Kidney epithelial cell (primary cell): ENCODE results near the gene C1QTNF2. TPM values are rescaled to one million over a fixed set of nuclear protein-coding genes. Genes with fewer than 3 reads are reported as not detected.

Experiments
- DNase-seq: peaks from one replicate; pipeline ENCODE4 v3.0.0-alpha.2; 2010; ENCODE audit warnings: low read depth
- H3K27me3 ChIP-seq: 2 replicates; pipeline ENCODE4 v1.6.0; 2011; ENCODE audit warnings: low read length; ENCODE audit not compliant: control insufficient read depth, insufficient read depth
- H3K36me3 ChIP-seq: 2 replicates; pipeline ENCODE4 v1.5.1; 2011; ENCODE audit warnings: low read length; ENCODE audit not compliant: control insufficient read depth, insufficient read depth
- H3K4me3 ChIP-seq: 2 replicates; pipeline ENCODE4 v1.5.1; 2011; ENCODE audit warnings: low read depth, mild to moderate bottlenecking, control low read depth, low read length
- CTCF ChIP-seq: IDR thresholded peaks from 2 replicates; pipeline ENCODE4 v1.5.1; 2011; ENCODE audit warnings: mild to moderate bottlenecking, moderate library complexity, low read length, control low read depth, inconsistent platforms; ENCODE audit not compliant: insufficient read depth, poor library complexity, severe bottlenecking
- total RNA-seq: library from RNA; depleted of rRNA; stranded (reverse); fragments of >200 nt; gene quantifications from 2 replicates; pipeline ENCODE4 v1.2.3, GENCODE V29; 2015

Gene C1QTNF2
- total RNA-seq, 1 donor from 2014 or later: not detected

DNA sequence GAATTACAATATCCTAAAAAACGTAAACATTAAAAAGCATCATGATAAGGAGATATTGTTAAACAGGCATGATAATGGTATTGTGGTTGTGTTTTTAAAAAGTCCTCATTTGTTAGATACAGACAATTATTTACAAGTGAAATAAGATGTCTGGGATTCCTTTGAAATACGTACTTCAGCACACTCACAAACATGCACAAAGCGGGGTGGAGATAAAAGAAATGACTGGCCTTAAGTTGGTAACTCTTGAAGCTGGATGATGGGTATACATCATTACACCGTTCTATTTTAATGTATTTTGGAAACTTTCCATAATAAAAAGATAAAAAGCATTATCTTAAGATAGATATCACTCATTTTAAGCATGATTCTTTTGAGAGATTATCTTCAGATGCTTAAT lies 28.4 kb upstream of the C1QTNF2 start:
- Histone ChIP-seq H3K4me3 (peak overlapping the region; percentile 68), H3K36me3 (no peaks in the 10 kb centered on the region), H3K27me3 (no peaks in the 10 kb centered on the region)
- TF ChIP-seq CTCF: no peak
- DNase-seq: no peak

- no peaks in the 10 kb centered on the region for H3K27me3 ChIP-seq
- no peaks in the 10 kb centered on the region for H3K36me3 ChIP-seq
- DNase-seq: no peak
- no peak for TF ChIP-seq CTCF
- no peak overlapping the region for H3K4me3 ChIP-seq
These were observed 27.1 kb upstream of the C1QTNF2 start for GRCh38 chr5:160397492-160397891.

DNA sequence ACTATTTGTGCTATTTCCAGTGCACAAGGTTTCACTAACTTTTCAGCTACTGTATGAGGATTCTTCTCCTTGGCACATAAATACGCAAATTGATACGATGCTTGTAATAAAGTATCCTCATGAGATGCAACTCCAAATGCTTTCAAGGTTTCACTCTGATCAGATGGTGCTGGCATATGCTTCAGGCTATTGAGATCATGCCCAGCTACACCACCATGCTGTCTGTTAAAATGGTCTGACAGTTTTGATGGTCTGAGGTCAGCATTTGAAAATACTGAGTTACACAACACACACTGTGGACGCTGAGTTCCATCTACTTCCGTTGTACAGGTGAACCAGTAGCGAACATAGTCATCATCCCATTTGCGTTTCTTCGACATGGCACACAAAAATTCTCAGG lies 24.7 kb upstream of the C1QTNF2 start:
- H3K27me3 ChIP-seq: no peaks in the 10 kb centered on the region
- DNase-seq: no peak
- H3K36me3 ChIP-seq: no peaks in the 10 kb centered on the region
- no peak for TF ChIP-seq CTCF
- no peak overlapping the region for H3K4me3 ChIP-seq

DNA sequence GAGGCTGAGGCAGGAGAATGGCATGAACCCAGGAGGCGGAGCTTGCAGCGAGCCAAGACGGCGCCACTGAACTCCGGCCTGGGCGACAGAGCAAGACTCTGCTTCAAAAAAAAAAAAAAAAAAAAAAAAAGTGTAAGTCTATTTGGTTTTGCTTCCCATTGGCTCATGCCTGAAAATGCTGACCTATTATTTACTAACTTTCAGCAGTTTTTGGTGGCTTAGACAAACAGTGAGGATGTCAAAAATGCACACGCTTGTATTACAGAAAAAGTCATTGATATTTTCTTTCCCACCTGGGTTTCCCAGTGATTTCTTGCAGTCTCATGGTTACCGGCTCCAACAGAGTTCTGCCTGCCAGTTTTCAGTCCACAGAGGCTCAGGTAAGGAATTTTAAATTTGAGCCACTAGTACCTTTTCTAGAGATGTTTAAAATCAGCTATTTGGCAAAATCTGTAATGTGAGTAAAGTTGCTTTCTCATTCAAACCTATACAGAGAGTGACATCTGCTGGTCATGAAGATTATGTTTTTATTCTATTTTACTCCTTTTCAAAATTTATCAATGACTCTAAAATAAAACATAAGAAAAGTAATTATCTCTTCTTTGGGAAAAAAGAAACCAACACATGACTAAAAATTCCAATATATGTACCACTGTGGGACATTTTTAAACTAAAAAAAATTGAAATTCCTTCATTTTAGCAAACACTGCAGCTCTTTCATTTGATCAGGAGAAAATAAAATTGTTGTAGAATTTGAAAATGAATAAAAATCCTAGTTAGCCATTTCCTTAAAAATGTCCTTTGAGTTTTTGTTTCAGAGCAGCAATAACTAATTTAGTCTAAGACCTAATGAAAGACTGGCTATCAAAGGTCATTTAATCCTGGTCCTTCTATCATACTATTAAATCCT lies 20.6 kb upstream of the C1QTNF2 start:
- peak; percentile 15 for TF ChIP-seq CTCF
- Histone ChIP-seq H3K27me3 (no peaks in the 10 kb centered on the region), H3K4me3 (no peak overlapping the region), H3K36me3 (no peaks in the 10 kb centered on the region)
- DNase-seq: no peak

DNA sequence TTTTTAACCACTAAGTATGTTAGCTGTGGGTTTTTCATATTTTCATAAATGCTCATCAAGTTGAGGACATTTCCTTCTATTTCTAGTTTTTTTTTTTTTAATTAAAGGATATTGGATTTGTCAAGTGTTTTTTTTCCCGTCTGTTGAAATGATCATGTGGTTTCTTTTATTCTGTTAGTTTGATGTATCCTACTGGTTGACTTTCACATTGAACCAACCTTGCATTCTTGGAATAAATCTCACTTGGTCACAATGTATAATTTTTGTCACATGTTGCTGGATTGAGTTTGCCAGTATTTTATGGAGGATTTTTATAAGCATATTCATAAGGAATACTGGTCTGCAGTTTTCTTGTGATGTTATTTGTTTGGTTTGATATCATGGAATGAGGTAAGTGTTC lies 17.0 kb upstream of the C1QTNF2 start:
- no peak for TF ChIP-seq CTCF
- no peak for DNase-seq

DNA sequence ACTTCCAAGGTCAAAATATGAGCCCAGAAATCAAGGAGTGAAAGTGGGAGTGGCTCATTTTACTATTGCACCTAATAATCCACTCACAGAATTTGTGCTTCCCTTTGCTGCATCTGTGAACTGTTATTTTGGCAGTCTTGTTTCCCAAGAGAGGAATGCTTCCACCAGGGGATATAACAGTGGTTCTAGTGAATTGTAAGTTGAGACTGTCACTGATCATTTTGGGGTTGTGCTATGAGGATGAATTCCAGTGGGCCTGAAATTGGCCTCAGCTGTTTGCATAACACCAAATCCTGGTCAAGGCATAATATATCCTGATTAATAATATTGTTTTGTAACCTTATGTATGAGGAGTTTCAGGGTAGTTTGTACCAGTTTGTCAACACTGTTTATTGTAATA lies 15.1 kb upstream of the C1QTNF2 start:
- Histone ChIP-seq H3K4me3 (no peak overlapping the region), H3K27me3 (no peaks in the 10 kb centered on the region), H3K36me3 (no peaks in the 10 kb centered on the region)
- no peak for TF ChIP-seq CTCF
- no peak for DNase-seq

More for the DNA sequence above, 17.0 kb upstream of the C1QTNF2 start:
- H3K36me3 ChIP-seq: no peaks in the 10 kb centered on the region
- no peak overlapping the region for H3K4me3 ChIP-seq
- no peaks in the 10 kb centered on the region for H3K27me3 ChIP-seq
